ENCODE measurements around the gene TXNIP. TPM values are rescaled to one million over a fixed set of nuclear protein-coding genes. Genes with fewer than 3 reads are reported as not detected.
"Not testable (repeated sequence)": the region's sequence is repeated elsewhere in the genome, so short reads cannot be mapped to it uniquely, and the experiment has no call there.

Gene TXNIP
- total and polyA plus RNA-seq, 7 donors = 326 to 4,609 (median 1,623) TPM

DNA sequence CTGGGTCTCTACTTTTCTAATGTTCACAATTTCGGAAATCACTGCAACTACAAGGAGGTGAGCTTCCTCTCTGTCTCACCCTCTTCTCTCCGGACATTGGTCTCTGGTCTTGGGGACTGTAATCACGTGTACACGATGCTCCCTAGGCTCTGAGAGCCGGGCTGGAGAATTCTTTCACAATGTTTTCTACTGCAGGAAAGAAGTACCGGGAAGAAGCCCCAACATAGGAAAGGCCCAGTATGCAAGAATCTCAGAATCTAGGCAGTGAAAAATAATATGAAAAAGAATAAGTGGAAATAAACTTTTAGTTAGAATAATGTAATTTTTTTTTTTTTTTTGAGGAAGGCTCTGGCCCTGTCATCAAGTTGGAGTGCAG is 38.7 kb upstream of the TXNIP start:
- intact Hi-C loops (cut with DNase I) = no loop called here
- H3K9me3 ChIP-seq = no peaks in the 10 kb centered on the region
- H3K27me3 ChIP-seq = no peaks in the 10 kb centered on the region
- WGBS, 2 donors = 17 to 36% methylated on average over 6 of the region's 6 CpGs
- TF ChIP-seq, protein P1, sequence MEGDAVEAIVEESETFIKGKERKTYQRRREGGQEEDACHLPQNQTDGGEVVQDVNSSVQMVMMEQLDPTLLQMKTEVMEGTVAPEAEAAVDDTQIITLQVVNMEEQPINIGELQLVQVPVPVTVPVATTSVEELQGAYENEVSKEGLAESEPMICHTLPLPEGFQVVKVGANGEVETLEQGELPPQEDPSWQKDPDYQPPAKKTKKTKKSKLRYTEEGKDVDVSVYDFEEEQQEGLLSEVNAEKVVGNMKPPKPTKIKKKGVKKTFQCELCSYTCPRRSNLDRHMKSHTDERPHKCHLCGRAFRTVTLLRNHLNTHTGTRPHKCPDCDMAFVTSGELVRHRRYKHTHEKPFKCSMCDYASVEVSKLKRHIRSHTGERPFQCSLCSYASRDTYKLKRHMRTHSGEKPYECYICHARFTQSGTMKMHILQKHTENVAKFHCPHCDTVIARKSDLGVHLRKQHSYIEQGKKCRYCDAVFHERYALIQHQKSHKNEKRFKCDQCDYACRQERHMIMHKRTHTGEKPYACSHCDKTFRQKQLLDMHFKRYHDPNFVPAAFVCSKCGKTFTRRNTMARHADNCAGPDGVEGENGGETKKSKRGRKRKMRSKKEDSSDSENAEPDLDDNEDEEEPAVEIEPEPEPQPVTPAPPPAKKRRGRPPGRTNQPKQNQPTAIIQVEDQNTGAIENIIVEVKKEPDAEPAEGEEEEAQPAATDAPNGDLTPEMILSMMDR (IDR thresholded peaks at IDR 0.05) = no peak
- TF ChIP-seq EP300 (IDR thresholded peaks at IDR 0.05) (no peak), POLR2A (IDR thresholded peaks at IDR 0.05) (no peak), POLR2AphosphoS5 (IDR thresholded peaks at IDR 0.05) (no peak)
- no peak for DNase-seq
- peak overlapping the region in 2 of 4 donors; percentile 24 to 29 for H3K4me3 ChIP-seq
- no peaks in the 10 kb centered on the region for H3K36me3 ChIP-seq
- H3K4me1 ChIP-seq = peaks cover 0 to 30% (median 12%) of the 10 kb centered on the region in 4 donors
- peak overlapping the region; percentile 5 to 94 (median 92) for H3K27ac ChIP-seq

GRCh38 chr1:146032631-146033219 is 36.3 kb upstream of the TXNIP start:
- Histone ChIP-seq H3K27me3 (no peaks in the 10 kb centered on the region), H3K27ac (no peak overlapping the region), H3K36me3 (no peaks in the 10 kb centered on the region), H3K9me3 (no peaks in the 10 kb centered on the region), H3K4me3 (no peak overlapping the region), H3K4me1 (peaks cover 0 to 18% (median 12%) of the 10 kb centered on the region in 4 donors)
- WGBS, 2 donors = 50 to 55% methylated on average over 6 of the region's 6 CpGs
- no peak for DNase-seq
- no peak for TF ChIP-seq POLR2AphosphoS5 (IDR thresholded peaks at IDR 0.05)
- TF ChIP-seq, protein P1 (IDR thresholded peaks at IDR 0.05) = peak in 2 of 4 experiments; percentile 13 to 24
- intact Hi-C loops (cut with DNase I) = no loop called here

GRCh38 chr1:146031476-146031875 is 35.1 kb upstream of the TXNIP start:
- no peak overlapping the region for H3K4me3 ChIP-seq
- H3K36me3 ChIP-seq = no peaks in the 10 kb centered on the region
- DNase-seq = no peak
- intact Hi-C loops (cut with DNase I) = no loop called here
- peaks cover 0 to 10% (median 8%) of the 10 kb centered on the region in 4 donors for H3K4me1 ChIP-seq
- no peaks in the 10 kb centered on the region for H3K9me3 ChIP-seq
- TF ChIP-seq, protein P1 (IDR thresholded peaks at IDR 0.05) = no peak
- TF ChIP-seq POLR2A (IDR thresholded peaks at IDR 0.05) = no peak
- no peak for TF ChIP-seq EP300 (IDR thresholded peaks at IDR 0.05)
- no peak for TF ChIP-seq POLR2AphosphoS5 (IDR thresholded peaks at IDR 0.05)
- no peaks in the 10 kb centered on the region for H3K27me3 ChIP-seq
- peak overlapping the region in 1 of 4 donors; percentile 13 for H3K27ac ChIP-seq

DNA sequence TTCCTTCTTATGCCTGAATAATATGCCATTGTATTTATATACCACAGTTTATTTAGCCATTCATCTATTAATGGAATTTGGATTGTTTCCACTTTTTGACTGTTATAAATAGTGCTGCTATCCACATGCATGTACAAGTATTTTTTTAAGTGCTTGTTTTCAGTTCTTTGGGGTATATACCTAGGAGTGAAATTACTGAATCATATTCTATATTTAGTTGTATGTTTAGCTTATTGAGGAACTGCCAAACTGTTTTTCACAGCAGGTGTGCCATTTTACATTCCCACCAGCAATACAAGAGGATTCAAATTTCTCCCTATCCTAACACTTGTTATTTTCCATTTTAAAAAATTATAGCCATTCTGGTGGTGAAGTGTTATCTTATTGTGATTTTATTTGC is 32.7 kb upstream of the TXNIP start:
- intact Hi-C loops (cut with DNase I) = no loop called here
- no peaks in the 10 kb centered on the region for H3K4me1 ChIP-seq
- no peak overlapping the region for H3K27ac ChIP-seq
- TF ChIP-seq POLR2AphosphoS5 (IDR thresholded peaks at IDR 0.05) (no peak), EP300 (IDR thresholded peaks at IDR 0.05) (no peak), POLR2A (IDR thresholded peaks at IDR 0.05) (no peak)
- TF ChIP-seq, protein P1 (IDR thresholded peaks at IDR 0.05) = no peak
- peaks cover 0 to 2% (median 0%) of the 10 kb centered on the region in 3 donors for H3K27me3 ChIP-seq
- no peak overlapping the region for H3K4me3 ChIP-seq
- DNase-seq = no peak
- no peaks in the 10 kb centered on the region for H3K9me3 ChIP-seq
- no peaks in the 10 kb centered on the region for H3K36me3 ChIP-seq

DNA sequence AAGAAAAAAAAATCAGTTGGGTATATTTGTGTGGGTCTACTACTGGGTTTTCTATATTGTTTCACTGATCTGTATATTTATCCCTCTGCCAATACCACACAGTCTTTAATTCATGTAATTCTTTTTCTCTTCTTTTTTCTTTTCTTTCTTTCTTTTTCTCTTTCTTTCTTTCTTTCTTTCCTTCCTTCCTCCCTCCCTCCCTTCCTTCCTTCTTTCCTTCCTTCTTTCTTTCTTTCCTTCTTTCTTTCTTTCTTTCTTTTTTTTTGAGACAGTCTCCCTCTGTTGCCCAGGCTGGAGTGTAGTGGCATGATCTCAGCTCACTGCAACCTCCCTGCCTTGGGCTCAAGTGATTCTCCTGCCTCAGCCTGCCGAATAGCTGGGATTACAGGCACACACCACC is 30.3 kb upstream of the TXNIP start:
- peaks cover 0 to 13% (median 0%) of the 10 kb centered on the region in 3 donors for H3K27me3 ChIP-seq
- H3K36me3 ChIP-seq; H3K4me1 ChIP-seq; H3K27ac ChIP-seq; intact Hi-C loops (cut with DNase I); H3K9me3 ChIP-seq; DNase-seq; H3K4me3 ChIP-seq: not testable (repeated sequence)
- WGBS, 2 donors = 68 to 85% methylated on average over 1 of the region's 1 CpG

GRCh38 chr1:146025787-146026495 is 29.6 kb upstream of the TXNIP start:
- intact Hi-C loops (cut with DNase I); H3K9me3 ChIP-seq: not testable (repeated sequence)
- 87 to 89% methylated on average over 2 of the region's 2 CpGs for WGBS, 2 donors

More at GRCh38 chr1:146025787-146026495, 29.6 kb upstream of the TXNIP start:
- peaks cover 0 to 21% (median 0%) of the 10 kb centered on the region in 3 donors for H3K27me3 ChIP-seq
- not testable (repeated sequence) for H3K36me3 ChIP-seq, DNase-seq, H3K4me1 ChIP-seq, H3K27ac ChIP-seq, H3K4me3 ChIP-seq
